GM10847 (cell line): Measurements from ENCODE around the gene RILPL2.
A peak's percentile ranks its signal among the peaks of the same experiment; 100 is the strongest.

Source experiments
- POLR2A ChIP-seq: IDR thresholded peaks from 2 replicates; pipeline ENCODE4 v1.6.1; 2011; ENCODE audit not compliant: insufficient read length; ENCODE audit errors: extremely low read depth

The RILPL2 gene, protein sequence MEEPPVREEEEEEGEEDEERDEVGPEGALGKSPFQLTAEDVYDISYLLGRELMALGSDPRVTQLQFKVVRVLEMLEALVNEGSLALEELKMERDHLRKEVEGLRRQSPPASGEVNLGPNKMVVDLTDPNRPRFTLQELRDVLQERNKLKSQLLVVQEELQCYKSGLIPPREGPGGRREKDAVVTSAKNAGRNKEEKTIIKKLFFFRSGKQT

GRCh38 chr12:123436017-123436964 is at the start of gene RILPL2:
Gene RILPL2, minus strand, starts transcription at chr12:123436684. Its CDS starts 264 bp downstream, at chr12:123436420.
- peak; percentile 40 for TF ChIP-seq POLR2A

- no peak for TF ChIP-seq POLR2A
Measured at GRCh38 chr12:123485756-123486155, 49.3 kb upstream of the RILPL2 start.

GRCh38 chr12:123483602-123484248 is 47.2 kb upstream of the RILPL2 start:
- TF ChIP-seq POLR2A, result no peak

- no peak for TF ChIP-seq POLR2A
Measured at GRCh38 chr12:123482876-123483275, 46.4 kb upstream of the RILPL2 start.

DNA sequence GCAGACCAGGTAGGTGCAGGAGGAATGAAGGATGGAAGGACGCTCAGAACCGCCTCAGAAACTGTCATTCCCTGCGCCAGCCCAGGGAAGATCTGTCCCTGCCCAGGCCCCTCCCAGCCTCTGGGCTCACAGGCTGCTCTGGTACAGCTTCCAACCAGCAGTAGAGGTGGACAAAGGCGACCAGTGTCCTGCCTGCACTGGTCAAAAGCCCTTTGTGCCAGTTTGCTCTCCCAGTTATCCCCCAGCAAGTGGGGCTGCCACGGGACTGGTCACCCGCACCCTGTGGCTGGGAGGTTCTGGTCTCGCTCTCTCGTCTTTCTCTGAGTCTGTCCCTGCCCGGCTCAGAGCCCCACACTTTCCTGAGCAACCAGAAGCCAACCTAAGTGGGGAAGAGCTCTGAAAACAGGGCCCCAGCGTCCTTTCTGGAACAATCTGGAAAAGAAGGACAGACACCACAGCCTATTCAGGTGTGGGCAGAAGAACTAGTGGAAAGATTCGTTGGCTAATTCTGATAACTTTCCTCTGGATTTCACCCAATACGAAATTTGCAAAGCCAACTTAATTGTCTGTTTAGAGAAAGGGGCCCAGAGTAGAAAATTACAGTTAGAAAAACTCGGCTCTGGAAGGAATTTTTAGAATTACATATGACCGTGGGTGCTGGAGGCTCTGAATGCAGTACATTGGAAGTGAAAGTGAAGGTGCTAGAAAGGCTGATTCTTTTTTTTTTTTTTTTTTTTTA is 43.1 kb upstream of the RILPL2 start:
- TF ChIP-seq POLR2A, result no peak

- TF ChIP-seq POLR2A, result no peak
Measured at GRCh38 chr12:123478762-123479161, 42.3 kb upstream of the RILPL2 start.

- TF ChIP-seq POLR2A, result no peak
Measured at GRCh38 chr12:123478069-123478468, 41.6 kb upstream of the RILPL2 start.

GRCh38 chr12:123475246-123475703 is 38.8 kb upstream of the RILPL2 start:
- no peak for TF ChIP-seq POLR2A

- no peak for TF ChIP-seq POLR2A
Measured at GRCh38 chr12:123474485-123475245, 38.2 kb upstream of the RILPL2 start.

DNA sequence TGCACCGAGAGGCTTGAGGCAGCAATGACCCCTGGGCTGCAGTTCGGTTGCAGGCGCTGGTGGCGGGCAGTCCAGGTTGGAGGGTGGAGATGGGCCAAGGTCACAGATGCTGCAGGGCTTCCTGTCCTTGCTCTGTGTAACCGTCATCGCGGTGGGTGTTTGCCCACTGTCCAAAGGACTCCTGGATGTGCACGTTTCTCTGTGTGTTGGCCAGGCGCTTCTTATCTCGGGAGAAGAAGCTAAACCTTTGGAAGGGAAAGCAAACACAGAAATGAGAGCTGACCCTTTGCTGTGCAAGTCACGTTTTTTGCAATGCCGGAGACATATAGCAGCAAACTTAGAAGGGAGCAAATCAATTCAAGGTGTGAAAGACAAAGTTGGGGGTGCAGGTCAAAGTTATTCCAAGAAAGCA is 36.0 kb upstream of the RILPL2 start:
- no peak for TF ChIP-seq POLR2A

- TF ChIP-seq POLR2A, result no peak
Measured at GRCh38 chr12:123471374-123472068, 35.0 kb upstream of the RILPL2 start.

DNA sequence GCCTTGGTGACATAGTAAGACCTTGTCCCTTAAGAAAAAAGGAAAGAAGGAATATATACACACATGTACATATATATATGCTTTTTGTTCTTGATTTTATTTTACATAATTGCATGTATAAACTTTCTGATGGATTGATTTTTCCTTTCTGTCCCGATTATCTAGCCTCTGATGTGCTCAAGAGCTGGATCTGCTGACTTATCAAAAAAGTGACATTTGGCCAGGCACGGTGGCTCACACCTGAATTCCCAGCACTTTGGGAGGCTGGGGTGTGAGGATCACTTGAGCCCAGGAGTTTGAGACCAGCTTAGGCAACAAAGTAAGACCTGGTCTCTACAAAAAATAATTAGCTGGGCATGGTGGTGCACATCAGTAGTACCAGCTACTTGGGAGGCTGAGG is 33.5 kb upstream of the RILPL2 start:
- no peak for TF ChIP-seq POLR2A

- TF ChIP-seq POLR2A, result no peak
Measured at GRCh38 chr12:123468786-123469185, 32.3 kb upstream of the RILPL2 start.

GRCh38 chr12:123465084-123465483 is 28.6 kb upstream of the RILPL2 start:
- no peak for TF ChIP-seq POLR2A
